DND-41 (cell line): ENCODE data around the gene ZAR1.

Experiments
- EZH2 ChIP-seq: IDR thresholded peaks from 3 replicates; pipeline ENCODE4 v1.6.1; 2012; ENCODE audit warnings: borderline replicate concordance, low read depth, mild to moderate bottlenecking, moderate library complexity, low read length, inconsistent platforms; ENCODE audit not compliant: severe bottlenecking
- TF ChIP-seq, protein P1 (sequence below): IDR thresholded peaks from 2 replicates; pipeline ENCODE4 v1.5.1; 2012; ENCODE audit warnings: borderline replicate concordance, low read length, moderate library complexity, mild to moderate bottlenecking; ENCODE audit not compliant: poor library complexity, severe bottlenecking; ENCODE audit errors: extremely low read depth

DNA sequence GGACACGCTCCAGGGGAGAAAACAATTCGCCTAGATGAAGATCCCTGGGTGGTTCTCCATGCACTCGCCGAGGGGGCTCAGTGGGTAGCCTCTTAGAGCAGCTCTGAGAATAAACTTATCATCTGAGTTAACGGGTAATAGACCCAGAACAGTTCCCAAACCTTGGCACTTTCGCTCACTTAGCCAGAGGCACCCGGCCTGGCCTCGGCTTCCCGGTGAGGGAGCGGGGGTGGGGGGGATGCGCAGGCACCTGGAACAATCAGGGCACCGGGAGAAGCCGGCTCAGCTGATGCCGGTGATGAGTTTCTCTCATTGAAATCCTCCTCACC lies 405 bp upstream of the ZAR1 start:
- TF ChIP-seq, protein P1, sequence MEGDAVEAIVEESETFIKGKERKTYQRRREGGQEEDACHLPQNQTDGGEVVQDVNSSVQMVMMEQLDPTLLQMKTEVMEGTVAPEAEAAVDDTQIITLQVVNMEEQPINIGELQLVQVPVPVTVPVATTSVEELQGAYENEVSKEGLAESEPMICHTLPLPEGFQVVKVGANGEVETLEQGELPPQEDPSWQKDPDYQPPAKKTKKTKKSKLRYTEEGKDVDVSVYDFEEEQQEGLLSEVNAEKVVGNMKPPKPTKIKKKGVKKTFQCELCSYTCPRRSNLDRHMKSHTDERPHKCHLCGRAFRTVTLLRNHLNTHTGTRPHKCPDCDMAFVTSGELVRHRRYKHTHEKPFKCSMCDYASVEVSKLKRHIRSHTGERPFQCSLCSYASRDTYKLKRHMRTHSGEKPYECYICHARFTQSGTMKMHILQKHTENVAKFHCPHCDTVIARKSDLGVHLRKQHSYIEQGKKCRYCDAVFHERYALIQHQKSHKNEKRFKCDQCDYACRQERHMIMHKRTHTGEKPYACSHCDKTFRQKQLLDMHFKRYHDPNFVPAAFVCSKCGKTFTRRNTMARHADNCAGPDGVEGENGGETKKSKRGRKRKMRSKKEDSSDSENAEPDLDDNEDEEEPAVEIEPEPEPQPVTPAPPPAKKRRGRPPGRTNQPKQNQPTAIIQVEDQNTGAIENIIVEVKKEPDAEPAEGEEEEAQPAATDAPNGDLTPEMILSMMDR = no peak
- TF ChIP-seq EZH2 = no peak
